GM12865 (cell line): Measurements from ENCODE around the gene TM4SF5.

Experiments
- DNase-seq: peaks from one replicate; pipeline ENCODE4 v3.0.0; 2010; ENCODE audit warnings: low read depth
- H3K4me3 ChIP-seq: 2 replicates; pipeline ENCODE4 v1.5.1; 2011; ENCODE audit warnings: mild to moderate bottlenecking, low read depth, low read length, control low read depth
- CTCF ChIP-seq: IDR thresholded peaks from 2 replicates; pipeline ENCODE4 v1.5.1; 2011; ENCODE audit warnings: low read length, control low read depth, low read depth, inconsistent platforms; ENCODE audit not compliant: insufficient read depth; ENCODE audit errors: missing control alignments

TM4SF5 gene

GRCh38 chr17:4766201-4766600 is 5.5 kb upstream of the TM4SF5 start:
- TF ChIP-seq CTCF = no peak
- DNase-seq = no peak
- H3K4me3 ChIP-seq = no peak overlapping the region

- DNase-seq = no peak
- TF ChIP-seq CTCF = no peak
- H3K4me3 ChIP-seq = no peak overlapping the region
Observed at GRCh38 chr17:4766723-4767122, 5.0 kb upstream of the TM4SF5 start.

GRCh38 chr17:4768298-4768697 is 3.4 kb upstream of the TM4SF5 start:
- H3K4me3 ChIP-seq = no peak overlapping the region
- no peak for DNase-seq
- no peak for TF ChIP-seq CTCF

GRCh38 chr17:4769628-4770027 is 2.1 kb upstream of the TM4SF5 start:
- no peak for DNase-seq
- TF ChIP-seq CTCF = no peak
- H3K4me3 ChIP-seq = no peak overlapping the region

GRCh38 chr17:4772235-4772613 is 538 bp downstream of the TM4SF5 start:
- no peak for TF ChIP-seq CTCF
- no peak overlapping the region for H3K4me3 ChIP-seq
- DNase-seq = no peak

- no peak for TF ChIP-seq CTCF
- DNase-seq = no peak
- no peak overlapping the region for H3K4me3 ChIP-seq
Observed at GRCh38 chr17:4777969-4778760, 6.5 kb downstream of the TM4SF5 start.

GRCh38 chr17:4780325-4780955 is 8.8 kb downstream of the TM4SF5 start:
- no peak for DNase-seq
- no peak for TF ChIP-seq CTCF

More at GRCh38 chr17:4780325-4780955, 8.8 kb downstream of the TM4SF5 start:
- no peak overlapping the region for H3K4me3 ChIP-seq
